Stimulated activated naive B cell treated with anti-CD40 and anti-IgM and Interleukin-4, amounts not matched to agents 10 μg/mL and 1 μg/mL and 100 μg/mL, for 72 hours (primary cell): ENCODE measurements around the gene ECI2.
"Not testable (repeated sequence)": the region's sequence is repeated elsewhere in the genome, so short reads cannot be mapped to it uniquely, and the experiment has no call there.

ENCODE experiments used
- ATAC-seq, 2 donors: fragments of 150-1000 bp; cut with Tn5 transposase; replicated peaks; 2 replicates each; pipeline ENCODE4 v1.10.0; 2021; ENCODE audit warnings: moderate library complexity in 1 of 2
- DNase-seq: peaks from one replicate; pipeline ENCODE4 v3.0.0; 2021
- H3K27ac Mint-ChIP-seq: one replicate; pipeline ENCODE4 v1.8.0; 2022; ENCODE audit warnings: mild to moderate bottlenecking, mixed read lengths
- H3K27me3 Mint-ChIP-seq, 2 donors: one replicate each; pipeline ENCODE4 v1.8.0; 2022; ENCODE audit warnings: mixed read lengths in 2 of 2
- H3K36me3 Mint-ChIP-seq, 2 donors: one replicate each; pipeline ENCODE4 v1.8.0; 2022; ENCODE audit warnings: mixed read lengths in 2 of 2, mild to moderate bottlenecking in 1 of 2
- H3K4me1 Mint-ChIP-seq, 2 donors: one replicate each; pipeline ENCODE4 v1.8.0; 2022; ENCODE audit warnings: mixed read lengths in 2 of 2, mild to moderate bottlenecking in 1 of 2
- H3K4me3 Mint-ChIP-seq, 2 donors: one replicate each; pipeline ENCODE4 v1.8.0; 2022; ENCODE audit warnings: mild to moderate bottlenecking in 2 of 2, mixed read lengths in 2 of 2, moderate library complexity in 1 of 2
- H3K9me3 Mint-ChIP-seq, 2 donors: one replicate each; pipeline ENCODE4 v1.8.0; 2022; ENCODE audit warnings: mixed read lengths in 2 of 2, mild to moderate bottlenecking in 1 of 2

Gene ECI2

DNA sequence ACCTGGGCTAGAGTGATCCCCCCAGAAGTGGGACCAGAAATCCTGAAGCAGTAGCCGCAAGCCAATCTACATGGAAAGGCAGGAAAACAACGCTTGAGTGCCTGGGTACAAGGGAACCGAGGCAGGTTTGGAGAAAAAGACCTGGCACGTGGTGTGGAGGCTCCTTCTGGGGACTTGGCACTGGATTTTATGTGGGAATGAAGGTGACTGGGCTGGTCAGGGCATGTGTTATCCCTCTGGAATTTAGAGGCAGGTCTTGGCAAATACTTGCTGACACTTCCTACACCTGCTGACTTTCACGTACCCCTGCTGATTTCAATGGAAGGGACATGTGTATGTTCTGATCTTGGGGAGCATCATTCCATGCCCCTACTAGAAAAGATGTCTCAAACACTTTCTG, 31.4 kb downstream of the ECI2 start:
- no peak overlapping the region for H3K27ac Mint-ChIP-seq

DNA sequence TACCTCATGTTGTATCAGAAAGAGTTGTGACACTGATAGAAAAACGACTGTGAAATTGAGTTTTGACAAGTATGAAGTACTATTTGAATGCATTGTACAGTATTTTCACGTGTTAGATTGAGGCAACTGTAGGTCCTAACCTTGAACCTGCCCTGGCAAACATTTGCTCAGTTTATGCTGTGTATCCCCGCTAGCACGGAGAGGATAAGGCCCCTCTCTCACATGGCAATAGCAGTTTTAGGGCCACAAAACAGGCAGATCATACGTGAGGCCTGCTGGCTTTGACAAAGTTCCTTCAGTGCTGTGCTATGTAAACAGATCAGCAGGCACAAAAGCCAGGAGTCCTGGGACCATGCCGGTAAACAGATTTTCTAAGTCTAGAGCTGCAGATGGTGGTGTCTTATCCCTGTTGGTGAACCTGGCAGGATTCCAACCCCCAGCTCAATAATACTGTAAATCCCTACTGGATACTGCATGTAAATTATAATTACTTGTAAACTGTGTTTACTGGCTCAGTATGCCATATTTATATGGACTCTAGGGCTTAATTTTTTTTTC, 32.6 kb downstream of the ECI2 start:
- Mint-ChIP-seq H3K36me3 (no peaks in the 10 kb centered on the region), H3K27me3 (no peaks in the 10 kb centered on the region), H3K4me3 (no peak overlapping the region), H3K9me3 (no peaks in the 10 kb centered on the region), H3K4me1 (no peaks in the 10 kb centered on the region), H3K27ac (no peak overlapping the region)
- DNase-seq: no peak
- no peak for ATAC-seq

More for the DNA sequence above, 31.4 kb downstream of the ECI2 start:
- Mint-ChIP-seq H3K9me3 (no peaks in the 10 kb centered on the region), H3K27me3 (no peaks in the 10 kb centered on the region), H3K4me3 (no peak overlapping the region), H3K36me3 (no peaks in the 10 kb centered on the region), H3K4me1 (no peaks in the 10 kb centered on the region)
- ATAC-seq (no peak), DNase-seq (no peak)

DNA sequence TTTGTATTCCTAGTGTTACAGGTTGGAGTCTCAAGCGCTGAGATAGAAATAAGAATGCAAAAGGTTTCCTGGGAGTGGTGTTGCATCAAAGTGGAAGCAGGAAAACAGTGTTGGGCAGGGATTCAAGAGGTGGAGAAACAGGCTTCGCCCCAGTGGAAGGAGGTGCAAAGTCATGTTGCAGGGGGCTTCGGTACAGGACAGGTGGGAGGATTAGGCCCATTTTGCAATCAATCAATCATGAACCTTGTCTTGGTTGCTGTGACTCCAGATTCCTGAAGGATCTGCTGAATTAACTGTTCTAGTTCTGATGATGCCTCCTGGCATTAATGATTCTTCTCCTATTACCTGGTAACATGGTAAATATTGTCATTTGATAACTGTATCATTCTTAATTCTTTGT, 34.1 kb downstream of the ECI2 start:
- no peaks in the 10 kb centered on the region for H3K36me3 Mint-ChIP-seq
- no peak overlapping the region for H3K4me3 Mint-ChIP-seq
- DNase-seq (no peak), ATAC-seq (no peak)
- H3K4me1 Mint-ChIP-seq: no peaks in the 10 kb centered on the region
- H3K9me3 Mint-ChIP-seq: no peaks in the 10 kb centered on the region
- no peak overlapping the region for H3K27ac Mint-ChIP-seq
- no peaks in the 10 kb centered on the region for H3K27me3 Mint-ChIP-seq

DNA sequence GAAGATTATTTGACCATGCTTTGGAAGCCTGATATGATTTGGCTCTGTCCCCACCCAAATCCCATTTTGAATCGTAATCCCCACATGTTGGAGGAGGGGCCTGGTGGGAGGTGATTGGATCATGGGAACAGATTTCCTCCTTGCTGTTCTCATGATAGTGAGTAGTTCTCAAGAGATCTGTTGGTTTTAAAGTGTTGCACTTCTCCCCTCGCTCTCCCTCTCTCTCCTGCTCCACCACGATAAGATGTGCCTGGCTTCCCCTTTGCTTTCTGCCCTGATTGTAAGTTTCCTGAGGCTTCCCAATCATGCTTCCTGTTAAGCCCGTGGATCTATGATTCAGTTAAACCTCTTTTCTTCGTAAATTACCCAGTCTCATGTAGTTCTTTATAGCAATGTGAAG, 34.7 kb downstream of the ECI2 start:
- Mint-ChIP-seq H3K27ac (no peak overlapping the region), H3K27me3 (no peaks in the 10 kb centered on the region), H3K9me3 (no peaks in the 10 kb centered on the region), H3K4me3 (no peak overlapping the region), H3K36me3 (no peaks in the 10 kb centered on the region), H3K4me1 (no peaks in the 10 kb centered on the region)
- no peak for DNase-seq
- no peak for ATAC-seq

DNA sequence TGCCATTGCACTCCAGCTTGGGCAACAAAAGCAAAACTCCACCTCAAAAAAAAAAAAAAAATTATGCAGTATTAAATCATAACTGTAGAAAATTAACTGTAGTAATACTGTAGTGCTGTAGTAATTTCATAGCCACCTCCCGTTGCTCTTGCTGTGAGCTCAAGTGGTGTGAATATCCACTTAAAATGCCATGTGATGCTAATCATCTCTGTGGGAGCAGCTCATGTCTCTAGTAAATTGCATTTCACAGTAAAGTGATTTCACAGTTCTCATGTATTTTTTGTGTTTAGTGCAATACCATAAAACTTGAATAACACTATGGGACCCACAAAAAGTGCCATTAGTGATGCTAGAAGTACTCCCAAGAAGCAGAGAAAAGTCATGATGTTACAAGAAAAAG, 42.1 kb downstream of the ECI2 start:
- Mint-ChIP-seq H3K9me3 (peaks cover 0 to 2% of the 10 kb centered on the region in 2 donors), H3K4me1 (no peaks in the 10 kb centered on the region), H3K27me3 (peaks cover 0 to 1% of the 10 kb centered on the region in 2 donors), H3K4me3 (no peak overlapping the region), H3K36me3 (no peaks in the 10 kb centered on the region), H3K27ac (no peak overlapping the region)
- ATAC-seq (no peak), DNase-seq (no peak)

DNA sequence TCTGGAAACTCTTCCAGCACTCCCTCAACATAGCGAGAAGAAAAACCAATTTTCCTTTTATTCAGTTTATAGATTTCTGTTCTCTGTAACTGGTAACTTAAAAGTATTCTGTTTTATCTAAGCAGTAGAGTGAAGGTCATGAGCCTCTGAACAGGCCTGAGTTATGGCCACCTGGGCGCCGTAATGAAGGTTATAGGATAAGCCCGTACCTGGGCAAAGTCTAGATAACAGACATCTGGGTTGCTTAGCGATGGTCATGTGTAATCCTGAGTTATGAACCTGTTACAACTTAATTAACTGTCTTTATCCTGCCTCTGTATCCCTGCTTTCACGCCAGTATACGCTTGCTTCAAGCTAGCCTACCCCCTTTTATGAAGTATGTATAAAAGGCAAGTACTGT, 43.4 kb downstream of the ECI2 start:
- Mint-ChIP-seq H3K4me3 (no peak overlapping the region), H3K9me3 (peaks cover 0 to 2% of the 10 kb centered on the region in 2 donors), H3K27ac (no peak overlapping the region), H3K36me3 (no peaks in the 10 kb centered on the region), H3K4me1 (no peaks in the 10 kb centered on the region), H3K27me3 (peaks cover 0 to 15% of the 10 kb centered on the region in 2 donors)
- ATAC-seq (no peak), DNase-seq (no peak)

DNA sequence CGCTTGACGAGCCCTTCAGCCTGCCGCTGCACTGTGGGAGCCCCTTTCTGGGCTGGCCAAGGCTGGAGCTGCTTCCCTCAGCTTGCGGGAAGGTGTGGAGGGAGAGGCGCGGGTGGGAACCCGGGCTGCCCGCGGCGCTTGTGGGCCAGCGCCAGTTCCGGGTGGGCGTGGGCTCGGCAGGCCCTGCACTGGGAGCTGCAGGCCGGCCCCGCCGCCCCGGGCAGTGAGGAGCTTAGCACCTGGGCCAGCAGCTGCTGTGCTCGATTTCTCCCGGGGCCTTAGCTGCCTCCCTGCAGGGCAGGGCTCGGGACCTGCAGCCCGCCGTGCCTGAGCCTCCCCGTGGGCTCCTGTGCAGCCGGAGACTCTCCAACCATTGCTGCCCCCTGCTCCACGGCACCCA, 45.3 kb downstream of the ECI2 start:
- not testable (repeated sequence) for H3K4me3 Mint-ChIP-seq, ATAC-seq, H3K27ac Mint-ChIP-seq, H3K9me3 Mint-ChIP-seq, H3K36me3 Mint-ChIP-seq, H3K4me1 Mint-ChIP-seq, DNase-seq
- H3K27me3 Mint-ChIP-seq: peaks cover 0 to 15% of the 10 kb centered on the region in 2 donors

DNA sequence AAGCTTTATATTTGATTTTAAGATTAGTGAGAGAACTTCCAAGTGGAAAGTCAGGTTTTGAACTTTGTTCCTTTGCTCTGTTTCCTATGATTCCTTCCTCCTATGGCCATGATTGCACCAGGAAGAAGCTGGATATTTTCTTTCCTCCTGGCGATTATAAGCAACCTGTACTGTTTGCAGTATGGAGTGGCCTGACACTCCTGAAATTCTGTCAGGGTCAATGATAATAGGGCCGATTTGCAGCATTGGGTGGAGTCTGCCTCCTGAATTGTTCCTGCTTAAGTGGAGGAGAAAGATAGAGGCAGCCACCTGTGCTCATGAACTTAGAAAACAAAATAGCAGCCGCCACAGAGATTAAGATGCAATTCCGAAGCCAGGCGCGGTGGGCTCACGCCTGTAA, 46.7 kb downstream of the ECI2 start:
- Mint-ChIP-seq H3K4me1 (no peaks in the 10 kb centered on the region), H3K4me3 (no peak overlapping the region), H3K36me3 (no peaks in the 10 kb centered on the region), H3K9me3 (peaks cover 0 to 2% of the 10 kb centered on the region in 2 donors), H3K27me3 (peaks cover 0 to 15% of the 10 kb centered on the region in 2 donors), H3K27ac (no peak overlapping the region)
- DNase-seq (no peak), ATAC-seq (no peak)

DNA sequence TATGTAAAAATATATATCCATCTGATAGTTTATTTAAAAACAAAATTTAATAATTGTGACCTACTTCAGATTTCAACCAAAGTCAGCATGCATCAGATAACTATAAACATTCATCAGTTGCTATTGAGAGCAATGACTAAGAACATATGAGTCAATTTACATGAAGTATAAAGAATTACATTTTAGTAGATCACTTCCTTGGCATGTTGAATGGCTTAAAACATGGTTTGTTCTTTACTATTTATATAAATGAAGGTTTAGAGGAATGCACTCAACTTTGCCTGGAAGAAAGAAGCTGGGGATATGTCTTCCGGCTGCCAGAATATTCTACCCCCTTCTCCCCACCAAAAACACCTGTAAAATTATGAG, 50.1 kb downstream of the ECI2 start:
- H3K9me3 Mint-ChIP-seq: no peaks in the 10 kb centered on the region
- H3K4me3 Mint-ChIP-seq: no peak overlapping the region
- ATAC-seq (no peak), DNase-seq (no peak)
- no peak overlapping the region for H3K27ac Mint-ChIP-seq
- no peaks in the 10 kb centered on the region for H3K4me1 Mint-ChIP-seq
- H3K27me3 Mint-ChIP-seq: peaks cover 0 to 15% of the 10 kb centered on the region in 2 donors
- no peaks in the 10 kb centered on the region for H3K36me3 Mint-ChIP-seq

DNA sequence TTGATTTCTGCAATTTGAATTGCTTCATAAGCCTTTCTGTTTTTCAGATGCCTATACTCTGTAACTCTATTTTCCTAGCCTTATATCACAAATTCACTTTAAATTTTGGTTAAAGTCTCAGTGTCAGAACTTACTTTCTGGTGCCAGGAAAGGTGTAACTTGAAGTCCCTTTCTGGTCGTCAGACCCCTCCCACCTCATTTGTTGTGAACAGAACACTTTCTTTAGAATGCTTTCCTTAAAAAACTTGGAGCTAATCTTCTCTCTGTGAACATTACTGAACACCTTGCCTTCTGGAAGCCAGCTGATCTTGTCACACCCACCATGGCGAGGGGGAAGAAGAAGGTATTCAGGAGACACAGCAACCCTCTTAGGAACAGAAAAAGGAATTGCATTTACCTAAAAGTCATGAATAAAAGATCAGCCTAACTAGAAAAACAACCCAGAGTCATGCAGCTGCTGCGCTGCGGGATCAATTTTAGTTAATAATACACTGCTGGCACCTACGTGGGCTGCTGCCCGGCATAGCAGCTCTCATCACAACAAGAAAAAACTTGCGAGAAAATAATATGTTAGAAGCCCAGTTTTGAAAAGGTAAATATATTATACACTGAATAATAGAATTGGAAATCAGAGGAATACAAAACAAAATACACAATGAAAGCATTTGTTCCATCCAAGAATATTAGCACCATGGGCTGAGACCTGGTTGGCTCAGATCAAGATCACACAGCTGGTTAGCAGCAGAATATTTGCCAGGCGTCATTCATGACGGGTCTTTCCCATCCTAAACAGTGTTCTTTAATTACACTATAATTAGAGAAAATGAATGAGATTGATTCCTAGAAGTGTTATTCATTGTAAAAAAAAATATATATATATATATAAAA, 50.7 kb downstream of the ECI2 start:
- no peak overlapping the region for H3K4me3 Mint-ChIP-seq
- no peaks in the 10 kb centered on the region for H3K4me1 Mint-ChIP-seq
- H3K27me3 Mint-ChIP-seq: peaks cover 0 to 15% of the 10 kb centered on the region in 2 donors
- H3K27ac Mint-ChIP-seq: no peak overlapping the region
- ATAC-seq (no peak), DNase-seq (no peak)
- H3K36me3 Mint-ChIP-seq: no peaks in the 10 kb centered on the region
- H3K9me3 Mint-ChIP-seq: no peaks in the 10 kb centered on the region

DNA sequence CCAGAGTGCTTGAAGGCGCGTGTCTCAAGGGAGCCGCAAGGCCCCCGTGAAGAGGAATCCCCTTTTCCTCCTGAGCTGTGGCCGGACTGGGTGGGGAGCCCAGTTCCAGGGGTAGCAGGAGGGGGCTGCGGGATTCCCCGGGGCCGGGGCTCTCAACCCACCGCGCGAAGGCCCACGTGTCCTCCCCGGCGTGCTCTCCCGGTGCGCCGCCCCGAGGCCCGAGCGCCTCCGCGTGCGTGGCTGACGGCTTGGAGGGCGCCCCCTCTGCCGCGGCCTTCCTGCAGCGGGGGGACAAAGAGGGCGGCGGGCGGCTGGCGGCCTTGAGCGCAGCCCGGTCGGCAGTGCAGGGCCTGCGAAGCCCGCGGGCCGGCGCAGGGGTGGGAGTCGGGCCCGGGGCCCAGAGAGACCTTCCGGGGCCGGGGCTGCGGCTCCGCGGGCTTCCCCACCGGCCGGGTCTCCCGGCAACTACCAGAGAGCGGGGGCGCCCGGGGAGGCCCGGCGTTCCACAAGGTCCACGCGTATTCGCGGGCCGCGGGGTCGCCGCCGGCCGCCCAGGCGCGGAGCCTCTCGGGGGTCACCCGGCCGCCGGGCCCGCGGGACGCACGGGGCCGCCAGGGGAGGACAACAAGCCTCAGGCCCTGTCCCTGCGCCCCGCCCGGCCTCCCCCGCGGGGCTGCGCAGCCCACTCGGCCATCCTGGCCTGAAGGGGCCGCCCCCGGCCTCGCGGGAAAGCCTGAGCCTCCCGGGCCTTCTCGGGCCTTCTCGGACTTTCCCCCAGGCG, 56.5 kb downstream of the ECI2 start, which contains the start of gene FAM217A:
FAM217A (minus strand) TSS at position 447 of the 781 bp plus-strand sequence. CDS start 1,723 bp downstream, outside the sequence.
- no peaks in the 10 kb centered on the region for H3K4me1 Mint-ChIP-seq
- no peaks in the 10 kb centered on the region for H3K9me3 Mint-ChIP-seq
- H3K27me3 Mint-ChIP-seq: peaks cover 13 to 20% of the 10 kb centered on the region in 2 donors
- no peak within 1 kb of the TSS for H3K4me3 Mint-ChIP-seq
- H3K36me3 Mint-ChIP-seq: no peaks in the 10 kb centered on the region
- ATAC-seq (no peak), DNase-seq (no peak)
- H3K27ac Mint-ChIP-seq: peak within 1 kb of the TSS; percentile 14

DNA sequence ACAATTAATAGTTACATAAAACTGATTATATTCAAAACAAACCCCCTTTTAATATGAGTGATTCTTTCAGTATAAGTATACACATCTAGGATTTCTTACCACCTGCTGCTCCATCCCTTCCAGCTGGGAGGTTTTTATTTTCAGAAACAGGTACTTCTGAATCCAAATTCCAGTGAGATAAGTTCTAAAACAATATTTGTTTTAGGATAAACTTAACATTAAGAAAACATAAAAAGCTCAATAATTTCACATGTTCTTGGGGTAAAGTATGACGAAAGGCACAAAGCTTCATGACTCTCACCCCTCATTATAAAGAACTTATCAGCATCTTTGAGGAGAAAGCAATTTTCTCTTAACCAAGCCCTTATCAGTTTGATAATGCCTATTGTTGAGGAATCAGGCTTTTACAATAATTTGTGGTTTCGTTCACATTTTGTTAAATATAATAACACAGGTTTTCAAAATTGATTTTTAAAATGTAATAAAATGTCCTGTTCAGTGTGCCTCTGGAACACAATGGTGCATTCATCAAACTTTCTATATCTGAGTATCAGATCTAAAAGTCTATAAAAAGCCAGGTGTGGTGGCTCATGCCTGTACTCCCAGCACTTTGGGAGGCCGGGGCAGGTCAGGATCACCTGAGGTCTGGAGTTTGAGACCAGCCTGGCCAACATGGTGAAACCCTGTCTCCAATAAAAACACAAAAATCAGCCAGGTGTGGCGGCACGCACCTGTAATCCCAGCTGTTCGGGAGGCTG, 60.7 kb downstream of the ECI2 start:
- H3K4me3 Mint-ChIP-seq: no peak overlapping the region
- no peak for DNase-seq
- peaks cover 13 to 20% of the 10 kb centered on the region in 2 donors for H3K27me3 Mint-ChIP-seq
- no peak overlapping the region for H3K27ac Mint-ChIP-seq
- H3K9me3 Mint-ChIP-seq: no peaks in the 10 kb centered on the region
- H3K36me3 Mint-ChIP-seq: no peaks in the 10 kb centered on the region
- ATAC-seq: no peak
- H3K4me1 Mint-ChIP-seq: no peaks in the 10 kb centered on the region

DNA sequence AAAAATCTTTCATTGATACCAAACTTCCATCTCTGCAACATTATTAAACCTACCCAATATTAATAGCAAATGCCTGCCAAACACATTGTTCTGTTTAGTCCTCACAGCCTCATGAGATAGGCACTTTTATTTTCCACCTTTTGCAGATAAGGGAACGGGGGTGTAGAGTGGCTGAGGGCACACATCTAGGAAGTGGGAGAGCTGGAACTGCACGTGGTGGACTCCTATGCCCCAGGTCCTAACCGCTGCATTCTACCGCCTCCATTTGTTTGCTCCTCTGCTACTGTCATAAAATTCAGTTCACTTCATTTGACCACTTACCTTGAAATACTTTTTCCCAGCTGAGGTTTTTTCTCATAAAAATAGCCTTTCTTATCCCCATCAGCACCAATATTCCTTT, 64.0 kb downstream of the ECI2 start:
- H3K4me3 Mint-ChIP-seq: no peak overlapping the region
- H3K27ac Mint-ChIP-seq: no peak overlapping the region
- no peaks in the 10 kb centered on the region for H3K4me1 Mint-ChIP-seq

DNA sequence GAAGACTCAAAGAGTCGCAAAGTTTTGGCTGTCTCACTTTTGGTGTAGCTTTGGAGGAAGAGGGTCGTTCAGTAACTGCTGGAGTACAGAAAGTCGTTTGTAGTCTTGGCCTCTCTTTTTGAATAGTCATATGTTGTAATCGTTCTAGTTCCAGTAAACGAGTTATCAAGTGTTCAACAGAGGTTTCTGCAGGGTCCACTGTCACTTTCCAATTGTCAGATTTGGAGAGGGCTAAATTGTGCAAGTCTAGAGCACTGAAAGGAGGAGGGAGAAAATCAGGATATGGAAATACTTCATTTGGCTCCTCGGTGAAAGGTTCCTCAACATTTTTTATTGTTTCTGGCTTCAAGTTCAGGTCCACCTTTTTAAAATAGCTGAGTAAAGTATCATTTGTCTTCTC, 66.2 kb downstream of the ECI2 start:
- no peak overlapping the region for H3K27ac Mint-ChIP-seq
- peaks cover 1 to 20% of the 10 kb centered on the region in 2 donors for H3K36me3 Mint-ChIP-seq
- H3K9me3 Mint-ChIP-seq: no peaks in the 10 kb centered on the region
- no peak for ATAC-seq
- H3K4me1 Mint-ChIP-seq: no peaks in the 10 kb centered on the region
- DNase-seq: no peak
- H3K4me3 Mint-ChIP-seq: no peak overlapping the region
- H3K27me3 Mint-ChIP-seq: no peaks in the 10 kb centered on the region

More for the DNA sequence above, 64.0 kb downstream of the ECI2 start:
- ATAC-seq (no peak), DNase-seq (no peak)
- peaks cover 0 to 2% of the 10 kb centered on the region in 2 donors for H3K36me3 Mint-ChIP-seq
- peaks cover 0 to 6% of the 10 kb centered on the region in 2 donors for H3K27me3 Mint-ChIP-seq
- H3K9me3 Mint-ChIP-seq: no peaks in the 10 kb centered on the region
